Activated T-cell treated with anti-CD3 and anti-CD28 coated beads for 48 hours (primary cell): ENCODE measurements around the gene CYB561.

Source experiments
- DNase-seq: peaks from one replicate; pipeline ENCODE4 v3.0.0-alpha.2; 2020; ENCODE audit warnings: low read depth

CYB561 gene

DNA sequence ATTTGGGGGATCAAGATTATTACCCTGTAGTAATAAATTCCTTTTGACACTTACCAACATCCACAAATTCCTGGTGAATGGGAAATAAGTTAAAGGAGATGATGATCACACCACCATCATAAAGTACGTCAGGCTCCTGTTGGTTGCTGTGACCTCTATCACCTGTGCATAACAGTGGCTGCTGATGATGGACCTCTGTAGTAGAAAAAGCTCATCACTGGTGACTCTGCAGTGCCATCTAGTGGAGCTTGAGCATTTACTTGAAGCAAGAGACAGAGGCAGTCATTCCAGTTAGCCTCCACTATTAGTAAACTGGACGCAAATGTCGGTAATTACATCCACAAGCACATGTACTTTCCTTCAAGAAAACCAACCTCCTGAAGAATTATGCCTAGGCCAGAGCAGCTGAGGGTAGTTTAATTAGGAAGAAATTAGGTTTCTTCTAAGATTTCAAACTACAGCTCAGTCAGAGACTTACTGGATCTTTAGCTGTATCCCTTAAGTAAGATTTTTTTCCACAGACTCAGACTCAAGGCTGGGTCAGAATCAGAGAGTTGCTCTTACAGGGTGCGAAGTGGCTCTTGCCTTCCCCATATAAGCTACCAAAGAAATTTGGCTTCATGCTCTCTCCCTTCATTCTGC lies 39.3 kb downstream of the CYB561 start:
- peak; percentile 40 for DNase-seq

DNA sequence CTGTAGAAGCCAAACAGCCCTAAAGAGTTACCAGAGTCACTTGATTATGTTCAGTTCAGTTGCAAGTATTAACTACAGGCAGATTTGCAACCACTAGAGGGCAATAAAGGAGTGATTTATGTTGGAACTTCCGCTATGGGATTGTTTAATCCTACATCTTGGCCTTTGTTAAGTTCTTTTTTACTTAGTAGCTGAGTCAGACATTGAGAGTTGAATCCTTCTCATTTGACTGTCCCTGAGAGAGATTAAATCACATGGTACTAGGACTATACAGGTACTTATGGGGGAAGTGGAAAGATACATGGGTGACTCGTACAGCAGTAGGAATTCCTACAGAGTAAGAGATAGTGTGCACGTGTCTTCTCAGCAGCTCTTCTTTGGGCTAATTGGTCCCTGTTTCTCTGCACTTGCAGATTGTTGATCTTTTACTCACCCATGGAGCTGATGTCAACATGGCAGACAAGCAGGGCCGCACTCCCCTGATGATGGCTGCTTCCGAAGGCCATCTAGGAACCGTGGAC lies 40.3 kb downstream of the CYB561 start:
- DNase-seq = no peak

DNA sequence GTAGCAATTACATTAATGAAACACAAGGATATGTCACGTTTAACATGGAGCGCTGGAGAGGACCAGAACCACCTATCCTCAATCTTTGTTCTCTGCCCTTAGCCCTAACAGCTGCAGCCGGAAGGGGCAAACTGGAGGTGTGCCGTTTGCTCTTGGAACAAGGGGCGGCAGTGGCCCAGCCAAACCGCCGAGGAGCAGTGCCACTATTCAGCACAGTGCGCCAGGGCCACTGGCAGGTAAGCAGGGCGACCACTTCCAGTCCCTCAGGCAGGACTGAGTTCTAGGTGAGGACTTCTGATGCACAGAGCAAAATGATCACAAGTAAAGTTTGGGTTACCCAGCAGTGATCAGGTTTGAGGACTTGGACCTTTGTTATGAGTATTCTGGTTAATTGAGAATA lies 41.1 kb downstream of the CYB561 start:
- DNase-seq = no peak

DNA sequence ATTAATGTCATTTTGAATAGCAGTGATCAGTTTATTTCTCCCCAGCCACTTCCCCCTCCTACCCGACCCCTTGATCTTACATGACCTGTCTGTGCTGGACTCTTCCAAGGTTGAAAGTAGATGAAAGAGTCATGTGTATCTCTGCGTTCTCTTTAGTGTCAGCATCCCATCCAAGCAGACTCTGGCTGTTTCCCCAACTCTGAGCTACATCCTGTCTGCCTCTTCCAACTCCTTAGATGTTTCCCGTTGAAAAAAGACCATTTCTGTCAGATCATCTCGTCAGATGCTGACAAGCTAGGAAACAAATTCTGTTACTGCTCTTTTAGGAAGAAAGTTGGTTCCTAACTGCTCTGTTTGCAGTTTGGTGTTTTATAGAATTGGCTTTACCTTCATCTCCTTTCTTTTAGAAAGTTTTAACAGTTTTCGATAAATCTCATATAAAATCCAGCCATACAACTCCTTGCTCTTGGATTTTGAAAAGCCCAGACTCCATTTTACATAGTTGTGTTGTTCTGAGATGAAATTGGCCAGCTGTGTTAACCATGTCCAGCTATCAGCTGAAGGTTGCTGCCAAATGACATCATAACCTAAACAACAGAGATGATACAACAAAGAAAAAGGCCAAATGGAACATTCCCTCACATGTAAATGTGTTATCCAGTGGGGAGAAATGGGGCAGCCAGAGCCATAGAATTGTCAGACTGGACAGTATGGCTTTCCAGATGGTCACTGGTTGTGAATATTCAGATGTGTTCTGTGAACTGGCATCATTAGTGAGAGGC lies 43.5 kb downstream of the CYB561 start:
- DNase-seq = no peak

DNA sequence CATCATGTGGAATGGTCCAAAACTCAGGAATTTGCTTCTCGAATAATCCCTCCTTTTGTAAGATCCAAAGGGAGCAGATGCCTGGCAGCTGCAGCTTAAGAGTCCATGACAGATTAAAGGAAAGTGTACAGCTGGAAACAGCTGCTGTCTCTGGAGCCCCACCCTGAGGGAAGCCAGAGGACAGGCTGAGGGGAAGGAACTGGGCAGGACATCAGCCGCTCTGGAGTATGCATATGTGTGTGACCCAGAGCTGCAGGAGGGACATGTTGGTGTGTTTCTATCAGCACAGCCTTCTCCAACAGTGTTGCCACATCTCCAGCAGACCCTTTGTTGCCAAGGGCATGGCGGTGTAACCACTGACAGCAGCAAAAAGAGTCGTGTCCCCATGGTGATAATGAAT lies 46.2 kb downstream of the CYB561 start:
- no peak for DNase-seq

DNA sequence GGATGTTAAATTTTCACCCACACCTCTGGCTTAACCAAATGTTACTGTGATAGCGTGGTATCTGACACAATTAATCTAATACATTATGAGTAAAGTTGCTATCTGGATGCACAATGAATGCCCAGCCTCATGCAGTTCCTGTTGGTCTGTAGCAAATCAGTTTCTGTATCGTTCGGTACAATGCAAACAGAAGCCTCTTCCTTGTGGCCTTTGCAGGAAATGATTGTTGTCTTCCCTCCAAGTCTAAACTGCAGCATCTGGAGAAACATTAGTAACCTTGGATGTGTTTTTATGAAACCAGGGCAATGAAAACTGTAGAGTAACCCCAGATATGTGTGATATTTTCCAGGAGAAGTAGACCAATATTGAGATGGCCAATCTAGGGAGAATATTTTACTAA lies 46.8 kb downstream of the CYB561 start:
- no peak for DNase-seq

DNA sequence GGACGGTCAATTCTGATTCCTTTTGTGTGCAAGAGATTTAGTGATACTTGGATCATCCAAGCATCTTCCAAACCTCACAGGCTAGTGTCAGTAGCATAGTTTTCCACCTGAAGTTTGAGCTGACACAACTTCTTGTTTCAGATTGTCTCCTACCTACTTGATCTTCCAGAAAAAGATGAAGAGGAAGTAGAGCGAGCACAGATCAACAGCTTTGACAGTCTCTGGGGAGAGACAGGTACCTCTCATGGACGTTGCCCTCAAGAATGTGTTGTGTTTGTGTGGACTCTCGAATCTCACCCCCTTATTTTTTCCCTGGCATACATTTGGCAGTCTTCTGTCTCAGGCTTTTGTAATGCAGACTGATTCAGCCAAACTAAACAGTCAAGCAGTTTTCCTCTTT lies 47.4 kb downstream of the CYB561 start:
- no peak for DNase-seq

DNA sequence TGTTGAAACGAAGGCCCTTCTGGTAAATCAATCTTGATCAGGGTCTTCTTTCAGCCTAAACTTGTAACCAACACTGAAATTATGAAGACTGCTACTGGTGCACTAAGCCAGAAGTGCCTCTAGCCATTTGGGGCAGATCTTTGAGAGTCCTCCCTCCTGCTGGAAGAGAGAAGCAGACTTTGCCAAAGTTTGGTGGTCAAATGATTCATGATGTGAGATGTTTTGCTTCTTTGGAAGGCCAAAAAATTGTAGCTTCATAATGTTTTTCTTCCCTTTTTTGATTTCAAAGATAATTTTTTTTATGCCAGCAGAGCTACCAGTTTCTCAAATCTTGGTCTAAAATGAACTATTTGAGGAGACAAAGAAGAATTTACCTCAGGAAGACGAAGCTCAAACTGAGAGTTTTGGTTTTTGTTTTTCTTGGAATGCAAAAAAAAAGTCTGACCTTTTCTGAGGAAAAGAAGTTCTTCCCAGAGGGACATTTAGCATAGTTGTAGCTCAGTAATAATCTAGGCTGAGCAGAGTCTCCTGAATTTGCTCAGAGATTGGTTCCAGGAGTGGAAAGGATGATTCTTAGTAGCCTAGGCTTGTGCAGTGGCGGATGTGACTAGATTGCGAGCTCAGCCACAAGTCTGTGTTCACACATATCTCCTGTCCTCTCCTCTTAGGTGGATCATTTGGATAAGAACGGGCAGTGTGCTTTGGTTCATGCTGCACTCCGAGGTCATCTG lies 50.9 kb downstream of the CYB561 start:
- DNase-seq = no peak

DNA sequence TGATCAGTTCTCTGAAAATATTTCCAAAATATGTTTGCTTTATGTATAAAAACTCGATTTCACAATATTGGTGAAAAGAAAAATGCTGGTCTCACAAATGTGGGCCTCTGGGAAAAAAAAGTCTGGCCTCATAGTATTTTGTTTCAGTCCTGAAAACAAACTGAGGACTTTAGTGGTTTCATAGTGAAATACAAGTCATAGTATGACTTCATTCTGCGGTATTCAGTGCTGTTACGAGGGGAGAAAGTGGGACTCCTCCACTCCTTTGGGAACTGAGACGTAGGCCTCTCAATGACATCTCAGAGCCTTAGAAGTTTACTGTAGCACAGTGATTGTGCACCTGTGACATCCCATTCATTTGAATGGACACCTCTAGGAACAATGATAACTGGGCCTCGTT lies 56.0 kb downstream of the CYB561 start:
- DNase-seq = no peak

DNA sequence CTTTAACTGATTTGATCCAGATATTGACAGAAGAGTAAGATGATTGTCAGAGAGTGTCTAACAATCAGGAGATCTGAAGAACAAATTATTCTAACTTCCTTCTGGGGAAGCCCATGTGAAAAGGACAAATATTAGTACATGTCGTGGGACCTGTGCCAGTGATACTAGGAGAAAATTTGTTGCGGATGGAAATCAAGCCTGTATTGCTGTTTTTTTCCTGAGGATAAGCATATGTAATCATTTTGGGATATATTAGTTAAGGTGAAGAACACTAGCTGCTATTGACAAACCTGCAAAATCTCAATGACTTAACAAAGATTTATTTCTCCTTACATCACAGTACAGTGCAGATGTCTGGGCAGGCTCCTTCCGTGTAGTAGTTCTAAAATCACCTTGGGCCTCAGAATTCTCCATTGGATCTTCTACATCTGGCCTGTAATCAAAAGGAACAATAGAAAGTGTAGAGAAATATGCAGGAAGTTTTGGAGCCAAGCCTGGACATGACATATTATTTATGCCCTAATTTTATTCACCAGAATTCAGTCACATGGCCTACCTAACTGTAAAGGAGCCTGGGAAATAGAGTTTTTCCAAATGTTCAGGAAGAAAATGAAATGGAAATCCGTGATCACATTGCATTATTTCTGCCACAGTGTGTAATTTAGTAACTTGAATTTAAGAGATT lies 58.3 kb downstream of the CYB561 start:
- DNase-seq = no peak

DNA sequence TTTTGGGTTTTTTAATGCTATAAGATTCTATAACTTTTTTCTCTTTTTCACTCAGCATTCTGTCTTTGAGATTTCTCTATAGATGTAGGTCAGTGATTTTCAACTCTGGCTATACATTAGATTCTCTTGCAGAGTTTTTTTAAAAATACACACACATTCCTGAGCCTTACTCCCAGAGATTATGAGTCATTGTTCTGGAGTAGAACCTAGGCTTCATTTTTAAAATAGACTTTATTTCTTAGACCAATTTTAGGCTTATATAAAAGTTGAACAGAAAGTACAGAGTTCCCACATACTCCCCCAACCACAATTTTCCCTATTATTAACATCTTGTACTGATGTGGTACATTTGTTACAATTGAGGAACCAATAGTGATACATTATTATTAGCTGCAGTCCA lies 63.3 kb downstream of the CYB561 start:
- DNase-seq = no peak
